ENCODE results near the gene ZMYND8.
A peak's percentile ranks its signal among the peaks of the same experiment; 100 is the strongest.
"Not testable (repeated sequence)": the region's sequence is repeated elsewhere in the genome, so short reads cannot be mapped to it uniquely, and the experiment has no call there.

The ZMYND8 gene

DNA sequence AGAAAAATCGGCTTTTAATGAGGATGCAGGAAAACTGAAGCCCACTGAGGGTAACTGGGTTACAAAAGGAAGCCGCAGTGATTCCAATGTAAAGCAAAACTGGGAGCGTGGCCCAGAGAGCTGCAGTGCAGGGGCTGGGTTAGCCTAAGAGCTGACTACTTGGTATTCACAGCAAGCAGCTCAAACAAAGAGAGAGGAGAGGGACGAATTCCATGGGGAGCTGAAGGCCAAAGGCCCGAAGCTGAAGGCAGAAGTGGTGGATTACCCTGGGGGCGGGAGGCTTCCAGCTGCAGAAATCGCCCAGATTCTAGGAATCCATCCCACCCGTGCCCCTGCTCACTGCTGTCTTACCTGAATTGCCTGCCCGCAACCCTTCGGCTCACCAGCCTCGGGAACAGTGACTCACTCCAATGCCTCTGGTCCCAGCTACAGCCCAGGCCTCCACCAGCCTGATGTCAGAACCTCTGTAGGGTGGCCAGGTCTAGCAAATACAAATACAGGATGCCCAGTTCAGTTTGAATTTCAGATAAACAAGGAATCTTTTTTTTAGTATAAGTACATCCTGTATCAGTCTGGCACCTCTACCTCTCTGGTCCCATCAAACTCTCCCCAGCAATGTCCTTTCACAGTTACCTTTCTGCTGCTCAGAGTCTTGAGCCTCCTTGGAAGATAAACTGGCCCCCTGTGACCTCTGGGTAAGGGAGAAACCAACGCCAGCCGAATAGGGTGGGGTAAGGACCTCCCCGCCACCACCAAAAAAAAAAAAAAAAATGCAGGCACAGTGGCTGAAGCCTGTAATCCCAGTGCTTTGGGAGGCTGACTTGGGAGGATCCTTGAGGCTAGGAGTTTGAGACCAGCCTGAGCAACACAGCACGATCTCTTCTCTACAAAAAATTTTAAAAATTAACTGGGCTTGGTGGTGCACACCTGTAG, 14.6 kb upstream of the ZMYND8 start:
- DNase-seq, result no peak

DNA sequence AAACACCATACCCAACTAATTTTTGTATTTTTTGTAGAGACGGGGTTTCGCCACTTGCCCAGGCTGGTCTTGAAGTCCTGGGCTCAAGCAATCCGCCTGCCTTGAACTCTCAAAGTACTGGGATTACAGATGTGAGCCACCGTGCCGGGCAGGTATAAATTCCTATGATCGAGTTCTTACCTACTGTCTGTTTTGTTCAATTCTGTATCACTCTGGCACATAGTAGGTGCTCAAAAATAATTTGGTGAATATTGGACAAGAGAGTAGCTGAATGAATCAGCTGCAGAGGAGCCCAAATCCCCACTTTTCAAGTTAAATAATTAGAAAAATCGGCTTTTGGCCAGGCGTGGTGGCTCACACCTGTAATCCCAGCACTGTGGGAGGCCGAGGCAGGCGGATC, 13.7 kb upstream of the ZMYND8 start:
- DNase-seq, result no peak

DNA sequence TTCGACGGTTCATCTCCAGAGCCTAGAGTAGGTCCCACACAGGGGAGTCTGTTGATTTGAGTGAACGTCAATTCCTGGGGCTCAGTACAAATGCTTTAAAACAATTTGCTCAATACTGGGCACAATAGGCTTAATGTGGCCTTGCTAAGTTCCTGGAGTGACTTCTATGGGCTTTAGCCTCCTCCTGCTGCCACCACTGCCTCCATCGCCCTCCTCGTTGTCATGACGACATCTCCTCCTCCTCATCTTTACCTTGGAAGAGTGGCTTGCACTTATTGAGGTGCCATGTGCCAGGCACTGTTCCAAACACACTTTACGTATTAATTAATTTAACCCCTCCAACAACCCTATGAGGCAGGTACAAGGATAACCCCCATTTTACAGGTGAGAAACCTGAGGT, 11.8 kb upstream of the ZMYND8 start:
- DNase-seq, result no peak

DNA sequence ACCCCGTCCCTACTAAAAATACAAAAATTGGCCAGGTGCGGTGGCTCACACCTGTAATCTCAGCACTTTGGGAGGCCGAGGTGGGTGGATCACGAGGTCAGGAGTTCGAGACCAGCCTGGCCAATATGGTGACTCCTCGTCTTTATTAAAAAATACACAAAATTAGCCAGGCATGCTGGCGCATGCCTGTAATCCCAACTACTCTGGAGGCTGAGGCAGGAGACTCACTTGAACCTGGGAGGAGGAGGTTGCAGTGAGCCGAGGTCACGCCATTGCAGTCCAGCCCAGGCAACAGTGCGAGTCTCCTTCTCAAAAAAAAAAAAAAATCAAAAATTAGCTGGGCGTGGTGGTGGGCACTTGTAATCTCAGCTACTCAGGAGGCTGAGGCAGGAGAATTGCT, 9.8 kb upstream of the ZMYND8 start:
- not testable (repeated sequence) for DNase-seq

DNA sequence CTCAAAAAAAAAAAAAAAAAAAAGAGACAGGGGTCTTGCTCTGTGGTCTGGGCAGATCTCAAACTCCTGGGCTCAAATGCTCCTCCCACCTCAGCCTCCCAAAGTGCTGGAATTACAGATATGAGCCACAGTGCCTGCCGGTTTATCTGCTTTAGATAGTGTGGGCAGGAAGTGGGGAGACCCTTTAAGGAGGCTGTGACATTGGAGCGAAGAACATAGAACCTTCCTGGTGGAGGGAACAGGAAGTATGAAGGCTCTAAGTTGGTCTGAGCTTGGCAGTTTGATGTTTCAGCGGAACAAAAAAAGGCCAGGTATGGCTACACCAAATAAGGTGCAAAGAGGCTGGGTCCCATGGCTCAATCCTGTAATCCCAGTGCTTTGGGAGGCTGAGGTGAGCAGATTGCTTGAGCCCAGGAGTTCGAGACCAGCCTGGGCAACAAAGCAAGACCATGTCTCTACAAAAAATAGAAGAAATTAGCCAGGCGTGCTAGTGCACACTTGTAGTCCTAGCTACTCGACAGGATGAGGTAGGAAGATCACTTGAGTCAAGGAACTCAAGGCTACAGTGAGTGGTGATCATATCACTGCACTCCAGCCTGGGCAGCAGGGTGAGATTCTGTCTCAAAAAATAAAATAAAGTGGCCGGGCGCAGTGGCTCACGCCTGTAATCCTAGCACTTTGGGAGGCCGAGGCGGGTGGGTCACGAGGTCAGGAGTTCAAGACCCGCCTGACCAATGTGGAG, 8.7 kb upstream of the ZMYND8 start:
- DNase-seq, result no peak

DNA sequence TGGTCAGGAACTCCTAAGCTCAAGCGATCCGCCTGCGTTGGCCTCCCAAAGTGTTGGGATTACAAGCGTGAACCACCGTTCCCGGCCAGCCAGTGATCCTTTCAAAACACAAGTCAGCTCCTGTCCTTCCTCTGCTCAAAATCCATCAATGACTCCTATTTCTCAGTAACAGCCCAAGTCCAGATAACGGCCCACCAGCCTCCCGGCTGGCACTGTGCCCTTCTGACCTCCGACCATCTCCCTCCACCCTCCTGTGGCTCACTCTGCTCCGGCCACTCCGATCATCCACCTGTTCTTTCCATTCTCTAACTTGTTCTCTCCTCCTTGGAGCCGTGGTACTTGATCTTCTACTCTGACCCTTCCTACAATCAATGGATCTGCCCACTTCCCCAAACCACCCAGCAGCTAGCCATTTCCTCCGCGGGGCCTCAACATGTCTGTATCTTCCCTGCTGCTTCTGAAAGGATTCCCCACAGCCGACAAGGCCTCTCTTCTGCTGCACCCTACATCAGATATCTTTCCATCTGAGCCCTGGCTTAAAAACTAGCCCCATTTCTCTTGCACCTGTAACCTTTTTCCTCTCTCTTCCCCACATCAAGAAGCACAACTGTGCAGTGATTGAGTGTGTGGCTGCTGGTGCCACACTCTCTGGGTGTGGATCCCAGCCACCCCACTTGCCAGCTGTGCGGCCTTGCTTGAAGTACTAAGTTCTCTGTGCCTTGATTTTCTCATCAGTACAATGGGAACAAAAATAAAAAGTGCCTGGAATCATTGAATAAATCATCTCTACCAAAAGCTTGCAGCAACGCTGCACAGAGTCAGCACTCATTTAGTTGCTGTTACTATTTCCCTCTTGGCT, 6.1 kb upstream of the ZMYND8 start:
- no peak for DNase-seq

DNA sequence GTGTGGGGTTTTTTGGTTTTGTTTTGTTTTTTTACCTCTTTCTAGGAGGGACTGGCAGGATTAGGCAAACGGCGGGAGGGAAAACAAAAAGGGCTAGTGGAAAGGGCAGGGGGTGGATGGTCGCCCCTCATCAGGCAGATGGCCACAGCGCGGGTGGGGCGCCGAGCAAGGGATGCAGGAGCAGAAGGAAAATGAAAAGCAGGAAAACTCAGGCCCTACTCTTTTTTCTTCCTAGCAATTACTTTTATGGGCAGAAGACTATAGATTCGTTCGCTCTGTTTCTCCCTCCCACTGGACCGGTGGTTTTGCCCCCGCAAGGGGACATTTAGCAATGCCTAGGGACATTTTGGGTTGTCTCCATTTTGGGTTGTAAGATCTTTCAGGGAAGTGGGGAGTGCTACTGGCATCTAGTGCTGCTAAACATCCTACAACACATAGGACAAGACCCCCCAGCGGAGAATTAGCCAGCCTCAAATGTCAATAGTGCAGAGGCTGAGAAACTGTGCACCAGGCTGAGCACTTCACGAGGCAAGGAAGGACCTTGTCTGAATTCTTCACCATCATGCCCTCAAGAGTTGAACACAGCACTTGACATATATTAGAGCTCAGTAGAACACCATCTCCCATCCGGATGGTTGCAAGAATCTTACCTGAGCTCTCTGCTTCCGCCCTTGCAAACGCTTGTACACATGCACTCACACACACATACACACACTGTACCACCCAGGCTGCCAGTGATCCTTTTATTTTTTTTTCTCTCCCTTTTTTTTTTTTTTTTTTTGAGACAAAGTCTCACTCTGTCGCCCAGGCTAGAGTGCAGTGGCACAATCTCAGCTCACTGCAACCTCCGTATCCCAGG, 4.8 kb upstream of the ZMYND8 start:
- no peak for DNase-seq

DNA sequence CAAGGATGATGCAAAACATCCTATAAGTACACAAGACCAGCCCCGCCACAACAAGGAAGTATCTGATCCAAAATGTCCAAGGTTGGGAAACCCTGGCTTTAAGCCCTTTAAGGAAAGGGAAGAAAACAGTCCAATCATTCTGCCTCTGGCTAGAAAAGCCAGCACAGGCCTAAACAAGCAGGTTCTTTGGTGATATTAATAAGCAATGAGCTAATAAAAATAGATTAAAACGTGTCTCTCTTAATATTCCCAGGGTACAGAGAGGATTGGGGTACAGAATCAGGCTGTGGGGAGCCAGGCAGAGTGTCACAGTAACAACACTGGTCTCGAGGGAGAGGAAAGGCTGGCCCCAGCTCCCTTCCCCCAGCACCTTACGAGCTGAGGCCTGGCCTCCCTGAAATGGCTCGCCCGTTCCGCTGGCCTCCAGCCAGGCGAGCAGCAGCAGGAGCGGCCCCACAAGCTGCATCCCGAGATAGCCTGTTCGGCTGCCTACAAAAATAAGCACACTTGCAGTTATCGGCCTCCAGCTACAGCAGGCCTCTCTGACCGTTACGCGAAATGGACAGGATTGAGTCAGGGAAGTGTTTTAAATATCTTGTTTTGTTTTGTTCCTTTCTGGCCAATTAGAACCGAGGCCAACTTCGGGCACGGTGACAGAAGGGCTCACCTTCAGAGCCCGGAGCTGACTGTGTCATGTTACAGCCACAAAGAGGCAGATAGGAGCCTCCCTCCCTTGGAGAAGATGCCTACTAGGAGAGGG, 4.0 kb upstream of the ZMYND8 start:
- DNase-seq, result peak; percentile 85

DNA sequence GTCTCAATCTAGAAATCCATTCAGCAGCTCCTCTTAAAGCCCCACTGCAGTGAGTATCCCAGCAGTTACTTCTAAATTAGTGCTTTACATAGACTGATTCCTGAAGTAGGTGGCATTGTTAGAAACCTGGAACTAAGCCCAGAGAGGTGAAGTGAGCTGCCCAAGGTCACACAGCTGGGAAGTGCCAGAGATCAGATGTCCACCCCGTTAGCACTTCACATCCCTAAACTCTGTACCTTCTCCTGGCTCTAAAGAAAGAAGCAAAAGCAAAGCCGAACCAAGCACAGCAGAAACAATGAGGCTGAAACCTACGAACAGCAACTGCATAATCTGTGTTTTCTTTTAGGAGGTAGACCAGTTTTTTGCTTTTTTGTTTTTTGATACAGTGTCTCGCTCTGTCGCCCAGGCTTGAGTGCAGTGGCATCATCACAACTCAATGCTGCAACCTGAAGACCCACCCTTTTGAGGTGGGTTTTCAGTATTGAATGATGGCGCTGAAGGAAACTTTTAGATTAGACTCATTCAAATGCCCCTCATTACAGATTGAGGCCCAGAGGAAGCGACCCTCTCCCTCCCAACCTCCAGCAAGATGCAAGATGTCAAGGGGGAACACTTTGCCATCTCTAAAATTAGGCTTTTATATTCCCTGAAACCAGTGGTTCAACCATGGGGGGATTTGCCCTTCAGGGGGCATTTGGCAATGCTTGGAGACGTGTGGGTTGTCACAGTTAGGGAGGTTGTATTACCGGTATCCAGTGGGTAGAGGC, 3.2 kb upstream of the ZMYND8 start:
- DNase-seq, result no peak

DNA sequence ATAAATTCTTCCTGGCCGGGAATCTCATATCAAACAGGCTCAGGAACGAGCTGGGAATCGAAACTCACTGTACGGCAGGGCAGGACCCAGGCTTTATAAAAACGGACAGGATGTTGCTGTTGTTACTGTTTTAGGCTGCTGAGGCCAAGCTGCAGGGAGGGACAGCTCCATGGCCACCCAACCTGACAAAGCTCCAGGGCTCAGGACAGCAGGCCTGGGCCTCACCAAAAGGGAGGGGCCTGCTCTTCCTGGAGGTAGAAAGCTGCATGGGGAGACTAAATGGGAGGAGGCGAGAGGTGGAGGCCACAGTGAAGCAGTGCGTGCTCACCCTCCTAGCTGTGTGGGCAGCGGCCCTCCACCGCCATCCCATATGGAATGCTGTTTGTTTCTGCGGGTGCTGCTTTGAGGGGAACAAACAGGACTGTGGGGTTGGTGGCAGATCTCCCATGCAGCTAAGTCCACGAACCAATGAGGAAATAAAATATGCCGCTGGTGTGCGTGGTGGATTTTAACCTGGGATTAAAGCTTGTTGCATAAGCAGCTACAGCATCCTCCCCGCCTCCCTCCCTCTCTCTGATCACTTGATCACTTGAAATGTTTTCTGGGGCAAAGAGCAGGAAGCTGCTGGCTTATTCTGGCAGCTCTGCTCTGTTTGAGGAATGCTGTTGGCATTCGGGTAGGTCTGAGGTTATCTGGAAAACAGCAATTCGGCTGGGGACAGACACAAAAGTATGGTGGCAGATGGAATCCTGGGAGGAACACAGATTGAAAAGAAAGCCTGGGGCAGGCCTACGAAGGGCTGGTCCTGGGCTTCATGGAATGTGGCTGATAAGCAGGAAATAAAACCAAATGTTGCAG, 2.4 kb upstream of the ZMYND8 start:
- DNase-seq, result peak; percentile 52

DNA sequence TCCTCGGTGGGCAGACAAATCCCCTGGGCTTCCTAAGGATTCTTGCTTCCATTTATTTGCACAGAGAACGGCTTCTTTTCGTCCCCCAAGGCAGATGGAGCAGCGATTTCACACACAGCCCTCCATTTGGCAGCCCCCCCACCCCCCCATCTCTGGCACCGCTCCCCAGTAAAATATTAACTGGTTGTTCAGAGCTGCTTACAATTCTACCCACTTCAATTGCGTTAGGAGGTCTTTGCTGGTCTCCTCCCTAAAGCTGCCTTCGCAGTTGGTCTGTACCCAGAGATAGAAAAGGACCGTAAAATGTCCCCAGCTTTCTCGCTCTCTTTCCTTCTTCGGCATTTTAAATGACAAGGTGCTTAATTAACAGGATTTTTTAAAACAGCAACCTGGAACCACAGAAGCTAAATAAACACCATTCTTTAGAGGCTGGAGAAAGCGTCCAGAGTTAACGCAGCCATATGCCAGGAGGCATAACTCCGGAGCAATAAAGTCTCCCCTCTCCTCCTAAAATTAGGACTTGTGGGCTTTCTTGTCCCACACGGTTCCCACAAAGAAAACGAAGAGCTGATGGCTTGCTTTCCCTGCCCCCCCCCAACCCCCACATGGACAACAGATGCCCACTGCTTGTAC, 1.7 kb upstream of the ZMYND8 start:
- no peak for DNase-seq

DNA sequence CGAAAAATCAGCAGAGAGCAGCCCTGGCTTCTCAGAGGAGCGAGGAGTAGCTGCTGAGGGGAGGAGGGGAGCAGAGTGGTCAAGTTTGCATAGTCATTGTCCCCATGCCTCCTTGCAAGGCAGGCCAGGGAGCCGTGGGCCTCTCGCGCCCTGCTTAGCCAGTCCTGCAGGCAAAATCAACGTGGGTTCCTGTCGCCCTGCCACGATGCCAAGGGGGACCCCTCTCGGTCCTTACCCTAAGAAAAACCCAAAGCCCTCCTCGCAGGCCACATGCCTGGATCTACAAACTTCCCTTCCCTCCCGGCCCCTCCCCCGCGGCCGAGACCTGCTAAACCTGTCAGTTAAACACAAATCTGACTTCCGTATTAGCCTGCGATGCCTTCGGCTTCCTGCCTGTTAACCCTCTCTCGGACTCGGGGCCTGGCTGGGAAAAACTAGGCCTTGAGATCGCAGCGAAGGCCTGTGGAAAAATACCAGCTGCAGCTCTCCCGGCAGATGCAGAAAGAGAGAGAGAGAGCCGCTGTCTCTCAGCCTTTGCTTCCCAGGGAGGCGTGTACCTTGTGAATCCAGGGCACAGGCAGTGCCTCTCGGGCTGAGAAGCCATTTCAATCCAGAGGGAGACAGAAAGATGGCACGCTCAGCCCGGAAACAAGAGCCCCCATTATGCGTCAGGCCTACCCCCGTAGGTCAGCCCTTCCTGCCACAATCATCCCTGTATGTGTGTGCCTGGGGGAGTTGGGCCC, 968 bp upstream of the ZMYND8 start:
- DNase-seq, result peak; percentile 47

DNA sequence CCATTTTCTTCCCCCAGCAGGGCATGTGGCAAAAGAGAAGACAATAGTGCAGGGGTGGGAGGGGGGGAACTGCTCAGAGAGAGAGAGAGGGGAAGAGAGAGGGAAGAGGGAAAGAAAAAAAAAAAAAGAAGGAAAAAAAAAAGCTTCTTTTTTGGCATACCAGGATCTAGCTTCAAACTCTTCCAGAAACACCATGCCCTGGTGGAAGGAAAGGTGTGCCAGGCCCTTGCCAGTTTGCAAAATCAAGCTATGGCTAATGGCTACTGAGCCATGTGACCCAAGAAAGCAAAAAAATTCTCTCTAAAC, 326 bp downstream of the ZMYND8 start:
- peak; percentile 45 for DNase-seq

DNA sequence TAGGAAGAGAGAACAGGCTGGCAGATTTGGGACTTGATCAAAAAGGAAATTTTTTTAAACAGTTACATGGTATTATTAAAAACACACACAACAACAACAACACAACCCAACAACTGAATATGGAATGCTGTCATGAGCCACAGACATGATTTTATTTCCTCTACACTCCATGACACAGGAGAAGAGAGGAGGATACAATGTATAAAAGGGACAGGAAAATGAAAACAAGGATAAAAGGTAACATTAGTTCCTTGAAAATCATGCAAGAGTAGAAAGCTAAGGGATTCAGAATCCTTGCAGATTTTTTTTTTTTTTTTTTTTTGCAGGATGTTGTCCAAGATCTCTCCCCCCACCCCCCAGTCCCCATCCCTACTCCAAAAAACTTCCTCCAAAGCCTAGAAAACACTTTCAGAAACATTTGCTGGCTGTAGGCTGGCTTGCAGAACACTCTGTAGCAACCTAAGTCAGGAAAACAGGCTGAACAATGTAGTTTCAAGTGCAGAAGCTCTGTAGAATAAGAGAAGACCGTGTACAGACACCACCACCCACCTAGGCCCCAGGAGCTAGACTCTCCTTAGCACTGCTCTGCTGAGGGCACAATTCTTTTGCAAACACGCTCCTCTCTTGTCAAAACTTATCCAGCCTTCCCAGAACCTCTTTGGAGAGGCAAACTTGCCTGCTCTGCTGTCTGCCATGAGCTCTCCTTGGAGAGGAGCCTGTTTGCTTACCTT, 845 bp downstream of the ZMYND8 start:
- DNase-seq, result peak; percentile 49

DNA sequence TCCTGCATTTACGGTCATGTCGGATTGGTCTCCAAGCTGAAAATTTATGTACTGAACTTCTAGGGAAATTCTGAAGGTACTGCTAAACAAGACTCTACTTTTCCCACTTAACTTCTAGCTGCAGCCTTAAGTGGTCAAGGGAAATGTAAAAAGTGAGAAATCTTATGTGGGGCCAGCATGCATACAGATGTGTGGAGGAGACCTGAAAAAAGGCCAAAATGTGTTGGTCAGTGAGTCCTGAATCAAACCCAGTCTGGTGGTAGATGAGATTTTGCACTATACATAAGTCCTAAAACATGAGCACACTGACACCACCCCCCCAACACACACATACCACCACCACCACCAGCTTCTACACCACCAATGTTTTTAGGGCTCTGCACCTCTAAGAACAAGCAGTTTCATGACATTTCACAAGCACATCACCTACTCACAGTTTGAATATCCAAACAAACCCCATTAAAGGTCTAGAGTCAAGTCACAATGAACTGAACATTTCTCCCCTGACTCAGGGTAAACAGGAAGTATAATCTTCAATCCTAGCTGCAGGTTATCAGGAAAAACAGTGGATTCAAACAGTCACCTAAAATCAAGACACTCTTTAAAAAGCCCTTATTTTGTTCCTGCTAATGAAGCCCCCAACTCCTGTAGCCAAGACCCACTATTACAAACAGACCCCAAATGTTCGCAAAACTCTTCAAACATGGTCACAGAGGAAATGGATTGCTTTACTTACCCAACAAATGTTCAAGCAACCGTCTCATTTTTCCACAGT, 1.6 kb downstream of the ZMYND8 start:
- DNase-seq, result peak; percentile 30

DNA sequence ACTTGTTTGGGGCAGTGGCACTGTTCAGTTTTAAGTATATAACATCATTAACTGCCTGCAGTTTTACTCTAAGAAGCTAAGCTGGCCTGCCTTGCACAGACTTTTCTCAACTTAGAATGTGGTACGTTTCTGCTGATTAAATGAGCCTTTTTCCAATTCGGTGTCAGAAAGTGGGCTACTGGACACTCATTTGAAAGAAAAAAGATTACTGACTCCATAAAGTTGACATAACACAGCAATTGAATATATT, 2.1 kb downstream of the ZMYND8 start:
- no peak for DNase-seq

DNA sequence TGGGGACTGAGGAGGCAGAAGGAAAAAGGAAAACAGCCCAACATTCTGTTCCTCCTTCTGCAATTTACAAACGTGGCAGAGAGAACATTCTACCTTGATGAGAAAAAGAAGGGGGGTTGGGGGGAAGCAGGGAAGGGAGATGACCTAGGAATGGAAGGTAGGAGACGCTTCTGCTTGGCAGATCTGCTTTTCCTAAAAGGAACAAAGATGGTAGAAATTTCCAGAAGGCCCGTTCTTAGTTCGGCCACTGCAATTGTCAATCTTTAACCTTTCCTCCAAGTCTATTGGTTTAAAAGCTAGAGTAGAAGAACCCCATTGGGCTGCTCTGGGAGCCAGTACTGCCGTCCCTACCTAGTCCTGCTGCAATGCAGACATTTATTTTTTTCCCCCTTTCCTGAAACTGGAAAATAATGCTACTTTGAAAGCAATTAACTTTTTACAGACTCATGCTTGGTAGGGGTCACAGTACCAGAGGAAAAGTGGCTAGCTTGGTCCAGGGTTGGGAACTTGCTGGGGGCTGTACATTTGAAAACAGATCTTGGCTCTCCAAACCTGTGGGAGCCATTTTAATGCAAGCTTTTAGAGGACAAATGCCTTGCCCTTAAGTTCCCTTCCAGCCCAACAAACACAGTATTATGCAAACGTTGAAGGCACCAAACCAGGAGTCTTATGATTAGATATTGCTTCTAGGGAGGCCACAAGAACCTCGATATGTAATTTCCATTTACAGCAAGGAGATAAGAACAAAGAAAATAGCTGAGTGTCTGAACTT, 2.6 kb downstream of the ZMYND8 start:
- peak; percentile 69 for DNase-seq
